Naive thymus-derived CD4-positive, alpha-beta T cell (primary cell): ENCODE measurements around the gene TUFM. TPM values are rescaled to one million over a fixed set of nuclear protein-coding genes. Genes with fewer than 3 reads are reported as not detected.

Experiments used
- ATAC-seq: fragments of 150-1000 bp; cut with Tn5 transposase; 2 replicates; pipeline ENCODE4 v1.10.0; 2021; ENCODE audit warnings: mild to moderate bottlenecking, moderate library complexity
- CTCF ChIA-PET: fragments of 350-600 bp; sonication (Branson Sonifier 250); formaldehyde crosslinking; loops from one replicate; lab custom pipeline; 2021; ENCODE audit warnings: antibody characterized with exemption; lab: Charles Lee
- POLR2A ChIA-PET: fragments of 350-600 bp; sonication (Branson Sonifier 250); formaldehyde crosslinking; loops from one replicate; lab custom pipeline; 2021; ENCODE audit warnings: antibody characterized with exemption, inconsistent platforms; lab: Charles Lee
- DNase-seq, 9 donors: peaks; one replicate each; pipeline versions ENCODE4 v3.0.0 to v3.0.0-alpha.2; 2020 to 2022; ENCODE audit warnings: mixed read lengths in 1 of 9
- H3K27ac ChIP-seq: one replicate; pipeline ENCODE4 v1.7.0; 2013; ENCODE audit warnings: mild to moderate bottlenecking, low read depth, low read length, moderate library complexity
- H3K27me3 ChIP-seq, 2 donors: one replicate each; pipeline ENCODE4 v1.7.0; 2013; ENCODE audit warnings: low read length in 2 of 2, mild to moderate bottlenecking in 2 of 2, moderate library complexity in 2 of 2; ENCODE audit not compliant: control insufficient read depth in 2 of 2, insufficient read depth in 2 of 2
- H3K36me3 ChIP-seq, 3 experiments: 1 replicate in 2 of 3; 2 replicates in 1 of 3; pipeline ENCODE4 v1.7.0; 2013; ENCODE audit warnings: low read length in 3 of 3, mild to moderate bottlenecking in 3 of 3, moderate library complexity in 1 of 3; ENCODE audit not compliant: insufficient read depth in 3 of 3, control insufficient read depth in 2 of 3
- H3K4me1 ChIP-seq, 2 donors: one replicate each; pipeline ENCODE4 v1.7.0; 2013; ENCODE audit warnings: low read length in 2 of 2, mild to moderate bottlenecking in 2 of 2, moderate library complexity in 1 of 2; ENCODE audit not compliant: control insufficient read depth in 2 of 2, insufficient read depth in 2 of 2
- H3K4me3 ChIP-seq: 2 replicates; pipeline ENCODE4 v1.7.0; 2013; ENCODE audit warnings: mild to moderate bottlenecking, low read length
- H3K9me3 ChIP-seq, 3 experiments: 1 replicate in 2 of 3; 2 replicates in 1 of 3; pipeline ENCODE4 v1.7.0; 2013; ENCODE audit warnings: low read length in 3 of 3; ENCODE audit not compliant: control insufficient read depth in 2 of 3
- H3K27ac Mint-ChIP-seq, 9 donors: one replicate each; pipeline ENCODE4 v1.8.0; 2020 to 2022; ENCODE audit warnings: mixed read lengths in 9 of 9, mild to moderate bottlenecking in 8 of 9, moderate library complexity in 5 of 9, inconsistent platforms in 2 of 9
- H3K27me3 Mint-ChIP-seq, 5 donors: one replicate each; pipeline ENCODE4 v1.8.0; 2021 to 2022; ENCODE audit warnings: mixed read lengths in 5 of 5, mild to moderate bottlenecking in 1 of 5
- H3K36me3 Mint-ChIP-seq, 5 donors: one replicate each; pipeline ENCODE4 v1.8.0; 2020 to 2022; ENCODE audit warnings: mixed read lengths in 5 of 5, mild to moderate bottlenecking in 3 of 5, inconsistent platforms in 1 of 5
- H3K4me1 Mint-ChIP-seq, 7 donors: one replicate each; pipeline ENCODE4 v1.8.0; 2020 to 2022; ENCODE audit warnings: mixed read lengths in 7 of 7, mild to moderate bottlenecking in 3 of 7, inconsistent platforms in 1 of 7
- H3K4me3 Mint-ChIP-seq, 10 donors: one replicate each; pipeline ENCODE4 v1.8.0; 2020 to 2022; ENCODE audit warnings: mild to moderate bottlenecking in 10 of 10, mixed read lengths in 10 of 10, moderate library complexity in 6 of 10, inconsistent platforms in 2 of 10
- H3K9me3 Mint-ChIP-seq, 11 donors: one replicate each; pipeline ENCODE4 v1.8.0; 2020 to 2022; ENCODE audit warnings: mixed read lengths in 11 of 11, mild to moderate bottlenecking in 4 of 11, inconsistent platforms in 1 of 11, moderate library complexity in 1 of 11
- intact Hi-C, 2 donors: fragments of 100-400 bp; cut with micrococcal nuclease; formaldehyde crosslinking; loops; one replicate each; pipeline ENCODE4 v1.15.1; 2023
- polyA plus RNA-seq, 2 donors: library from polyadenylated mRNA; unstranded; fragments of 300-500 nt; fragmentation: Illumina TruSeq; gene quantifications; one replicate each; pipeline ENCODE4 v1.2.3, GENCODE V29; 2021
- total RNA-seq, 6 experiments: library from RNA in 5 of 6; stranded (reverse) in 5 of 6; gene quantifications; 1 replicate in 5 of 6; 2 replicates in 1 of 6; pipeline ENCODE4 v1.2.3 and lab custom pipeline; 2021 to 2026

TUFM gene
- total and polyA plus RNA-seq, 7 experiments from 2014 or later = 89.7 to 140 (median 101) TPM

GRCh38 chr16:28834873-28835863, 11.0 kb downstream of the TUFM start:
- DNase-seq (peak in 1 of 9 donors; percentile 8), ATAC-seq (no peak)
- H3K4me1 Mint-ChIP-seq = peaks cover 0 to 16% (median 11%) of the 10 kb centered on the region in 7 donors
- Histone ChIP-seq H3K9me3 (no peaks in the 10 kb centered on the region), H3K27me3 (no peaks in the 10 kb centered on the region), H3K36me3 (peaks cover 33 to 82% (median 50%) of the 10 kb centered on the region in 3 experiments), H3K4me3 (no peak overlapping the region), H3K4me1 (no peaks in the 10 kb centered on the region), H3K27ac (no peak overlapping the region)
- CTCF ChIA-PET = interaction anchor here (1.2 kb wide), 1 partner anchor 112 kb away, joined by 4 read pairs; no protein-coding TSS in a partner anchor
- H3K27ac Mint-ChIP-seq = peak overlapping the region in 4 of 9 donors; percentile 15 to 54 (median 37)
- peak overlapping the region in 2 of 10 donors; percentile 18 to 37 for H3K4me3 Mint-ChIP-seq
- H3K9me3 Mint-ChIP-seq = peaks cover 0 to 2% (median 0%) of the 10 kb centered on the region in 11 donors
- peaks cover 24 to 53% (median 31%) of the 10 kb centered on the region in 5 donors for H3K36me3 Mint-ChIP-seq
- POLR2A ChIA-PET = interaction anchor here (1.6 to 2.2 kb wide), 2 partner anchors 10 to 11 kb away, joined by 3 to 10 read pairs; partner anchors contain the start of gene TUFM
- intact Hi-C loops = no loop called here
- H3K27me3 Mint-ChIP-seq = no peaks in the 10 kb centered on the region

- peaks cover 0 to 2% (median 0%) of the 10 kb centered on the region in 11 donors for H3K9me3 Mint-ChIP-seq
- DNase-seq (peak in 1 of 9 donors; percentile 6), ATAC-seq (no peak)
- Histone ChIP-seq H3K4me3 (no peak overlapping the region), H3K9me3 (no peaks in the 10 kb centered on the region), H3K36me3 (peaks cover 39 to 90% (median 58%) of the 10 kb centered on the region in 3 experiments), H3K27me3 (no peaks in the 10 kb centered on the region), H3K27ac (no peak overlapping the region), H3K4me1 (no peaks in the 10 kb centered on the region)
- H3K36me3 Mint-ChIP-seq = peaks cover 24 to 58% (median 35%) of the 10 kb centered on the region in 5 donors
- H3K27me3 Mint-ChIP-seq = no peaks in the 10 kb centered on the region
- ChIA-PET CTCF (no interaction called here), POLR2A (interaction anchor here (1.6 to 2.2 kb wide), 2 partner anchors 9 to 12 kb away, joined by 3 to 10 read pairs; partner anchors contain the start of gene TUFM)
- no peak overlapping the region for H3K4me3 Mint-ChIP-seq
- intact Hi-C loops = no loop called here
- H3K27ac Mint-ChIP-seq = peak overlapping the region in 1 of 9 donors; percentile 53
- peaks cover 0 to 17% (median 11%) of the 10 kb centered on the region in 7 donors for H3K4me1 Mint-ChIP-seq
Measured at GRCh38 chr16:28834349-28834748, 11.8 kb downstream of the TUFM start.

GRCh38 chr16:28830531-28830930, 15.6 kb downstream of the TUFM start:
- H3K9me3 ChIP-seq = no peaks in the 10 kb centered on the region
- Mint-ChIP-seq H3K36me3 (peaks cover 28 to 71% (median 41%) of the 10 kb centered on the region in 5 donors), H3K4me3 (no peak overlapping the region), H3K27ac (peak overlapping the region in 2 of 9 donors; percentile 21 to 59), H3K4me1 (peaks cover 19 to 43% (median 24%) of the 10 kb centered on the region in 7 donors), H3K27me3 (no peaks in the 10 kb centered on the region), H3K9me3 (no peaks in the 10 kb centered on the region)
- peak in 1 of 9 donors; percentile 2 for DNase-seq
- H3K4me3 ChIP-seq = no peak overlapping the region
- POLR2A ChIA-PET = no interaction called here
- intact Hi-C loops = no loop called here
- no peaks in the 10 kb centered on the region for H3K27me3 ChIP-seq
- no peak for ATAC-seq
- CTCF ChIA-PET = no interaction called here
- peaks cover 2 to 3% of the 10 kb centered on the region in 2 donors for H3K4me1 ChIP-seq
- H3K36me3 ChIP-seq = peaks cover 64 to 99% (median 68%) of the 10 kb centered on the region in 3 experiments
- peak overlapping the region; percentile 20 for H3K27ac ChIP-seq

GRCh38 chr16:28829747-28830146, 16.4 kb downstream of the TUFM start:
- H3K4me3 Mint-ChIP-seq = no peak overlapping the region
- H3K27ac Mint-ChIP-seq = peak overlapping the region in 1 of 9 donors; percentile 59
- H3K36me3 ChIP-seq = peaks cover 64 to 96% (median 65%) of the 10 kb centered on the region in 3 experiments
- POLR2A ChIA-PET = no interaction called here
- H3K9me3 ChIP-seq = no peaks in the 10 kb centered on the region
- H3K9me3 Mint-ChIP-seq = no peaks in the 10 kb centered on the region
- H3K4me1 ChIP-seq = peaks cover 10 to 11% of the 10 kb centered on the region in 2 donors
- H3K27ac ChIP-seq = no peak overlapping the region
- H3K27me3 Mint-ChIP-seq = no peaks in the 10 kb centered on the region
- peaks cover 24 to 48% (median 30%) of the 10 kb centered on the region in 7 donors for H3K4me1 Mint-ChIP-seq
- CTCF ChIA-PET = no interaction called here
- H3K4me3 ChIP-seq = no peak overlapping the region
- peaks cover 24 to 70% (median 39%) of the 10 kb centered on the region in 5 donors for H3K36me3 Mint-ChIP-seq
- intact Hi-C loops = no loop called here
- ATAC-seq (no peak), DNase-seq (no peak)
- H3K27me3 ChIP-seq = no peaks in the 10 kb centered on the region

GRCh38 chr16:28826141-28826540, 20.0 kb downstream of the TUFM start:
- Histone ChIP-seq H3K4me1 (peaks cover 19 to 20% of the 10 kb centered on the region in 2 donors), H3K4me3 (no peak overlapping the region), H3K36me3 (peaks cover 34 to 68% (median 37%) of the 10 kb centered on the region in 3 experiments), H3K9me3 (no peaks in the 10 kb centered on the region), H3K27ac (peak overlapping the region; percentile 94), H3K27me3 (no peaks in the 10 kb centered on the region)
- intact Hi-C loops = no loop called here
- no peak for ATAC-seq
- H3K4me1 Mint-ChIP-seq = peaks cover 14 to 54% (median 47%) of the 10 kb centered on the region in 7 donors
- peaks cover 0 to 4% (median 0%) of the 10 kb centered on the region in 5 donors for H3K27me3 Mint-ChIP-seq
- POLR2A ChIA-PET = interaction anchor here (0.6 to 1.6 kb wide), 4 partner anchors 9 to 119 kb away, joined by 3 to 5 read pairs (median 3); partner anchors contain the start of gene SH2B1
- peak overlapping the region in 8 of 9 donors; percentile 10 to 100 (median 57) for H3K27ac Mint-ChIP-seq
- peak overlapping the region; percentile 19 to 98 (median 56) for H3K4me3 Mint-ChIP-seq
- no peak for DNase-seq
- peaks cover 9 to 49% (median 22%) of the 10 kb centered on the region in 5 donors for H3K36me3 Mint-ChIP-seq
- peaks cover 0 to 5% (median 0%) of the 10 kb centered on the region in 11 donors for H3K9me3 Mint-ChIP-seq
- CTCF ChIA-PET = no interaction called here

- intact Hi-C loops = loop anchor here (1.0 to 5.0 kb wide), 5 partner anchors 22 to 612 kb away; partner anchors contain the start of genes TUFM (in 2 of the 2), SH2B1 (in 1 of the 2) and XPO6 (in 1 of the 2)
Measured at GRCh38 chr16:28824717-28824973, 21.5 kb downstream of the TUFM start.

More at GRCh38 chr16:28824717-28824973, 21.5 kb downstream of the TUFM start:
- Mint-ChIP-seq H3K27ac (peak overlapping the region; percentile 96 to 100 (median 99)), H3K4me1 (peaks cover 14 to 59% (median 52%) of the 10 kb centered on the region in 7 donors), H3K36me3 (peaks cover 9 to 50% (median 15%) of the 10 kb centered on the region in 5 donors), H3K4me3 (peak overlapping the region; percentile 92 to 99 (median 97)), H3K27me3 (peaks cover 0 to 4% (median 0%) of the 10 kb centered on the region in 5 donors), H3K9me3 (peaks cover 0 to 5% (median 0%) of the 10 kb centered on the region in 11 donors)
- Histone ChIP-seq H3K4me1 (peaks cover 19 to 20% of the 10 kb centered on the region in 2 donors), H3K36me3 (peaks cover 19 to 53% (median 29%) of the 10 kb centered on the region in 3 experiments), H3K4me3 (peak overlapping the region; percentile 79), H3K27ac (peak overlapping the region; percentile 94), H3K27me3 (no peaks in the 10 kb centered on the region), H3K9me3 (no peaks in the 10 kb centered on the region)
- ChIA-PET POLR2A (interaction anchor here (0.5 to 4.5 kb wide), 5 partner anchors 10 to 1324 kb away, joined by 3 to 51 read pairs (median 3); partner anchors contain the start of gene TUFM), CTCF (interaction anchor here (0.7 kb wide), 1 partner anchor 21 kb away, joined by 3 read pairs; the partner anchor contains the start of gene TUFM)
- DNase-seq = no peak
- ATAC-seq = no peak
